Fibroblast of upper back skin (primary cell): ENCODE measurements around the gene MYH6.

Experiments
- DNase-seq: peaks from one replicate; pipeline ENCODE4 v3.0.0-alpha.2; 2013

The MYH6 gene

DNA sequence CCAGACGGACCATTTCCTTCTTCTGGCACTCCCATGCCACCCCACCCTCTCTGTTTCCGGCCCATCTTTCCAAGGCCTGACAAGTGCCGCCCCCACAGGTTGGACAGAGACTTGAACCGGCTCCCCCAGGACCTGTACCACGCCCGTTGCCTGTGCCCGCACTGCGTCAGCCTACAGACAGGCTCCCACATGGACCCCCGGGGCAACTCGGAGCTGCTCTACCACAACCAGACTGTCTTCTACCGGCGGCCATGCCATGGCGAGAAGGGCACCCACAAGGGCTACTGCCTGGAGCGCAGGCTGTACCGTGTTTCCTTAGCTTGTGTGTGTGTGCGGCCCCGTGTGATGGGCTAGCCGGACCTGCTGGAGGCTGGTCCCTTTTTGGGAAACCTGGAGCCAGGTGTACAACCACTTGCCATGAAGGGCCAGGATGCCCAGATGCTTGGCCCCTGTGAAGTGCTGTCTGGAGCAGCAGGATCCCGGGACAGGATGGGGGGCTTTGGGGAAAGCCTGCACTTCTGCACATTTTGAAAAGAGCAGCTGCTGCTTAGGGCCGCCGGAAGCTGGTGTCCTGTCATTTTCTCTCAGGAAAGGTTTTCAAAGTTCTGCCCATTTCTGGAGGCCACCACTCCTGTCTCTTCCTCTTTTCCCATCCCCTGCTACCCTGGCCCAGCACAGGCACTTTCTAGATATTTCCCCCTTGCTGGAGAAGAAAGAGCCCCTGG is 32.4 kb downstream of the MYH6 start:
- no peak for DNase-seq

DNA sequence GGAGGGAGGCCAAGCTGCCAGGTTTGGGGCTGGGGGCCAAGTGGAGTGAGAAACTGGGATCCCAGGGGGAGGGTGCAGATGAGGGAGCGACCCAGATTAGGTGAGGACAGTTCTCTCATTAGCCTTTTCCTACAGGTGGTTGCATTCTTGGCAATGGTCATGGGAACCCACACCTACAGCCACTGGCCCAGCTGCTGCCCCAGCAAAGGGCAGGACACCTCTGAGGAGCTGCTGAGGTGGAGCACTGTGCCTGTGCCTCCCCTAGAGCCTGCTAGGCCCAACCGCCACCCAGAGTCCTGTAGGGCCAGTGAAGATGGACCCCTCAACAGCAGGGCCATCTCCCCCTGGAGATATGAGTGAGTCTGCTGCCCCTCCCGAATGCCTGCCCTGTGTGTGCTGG is 35.0 kb downstream of the MYH6 start:
- DNase-seq, result no peak

- no peak for DNase-seq
Measured at GRCh38 chr14:23372509-23372908, 35.6 kb downstream of the MYH6 start, which contains the start of gene IL25. IL25 (plus strand) TSS chr14:23372809.

GRCh38 chr14:23371865-23372264 is 36.2 kb downstream of the MYH6 start:
- no peak for DNase-seq

- DNase-seq, result no peak
Measured at GRCh38 chr14:23370221-23370620, 37.9 kb downstream of the MYH6 start.

DNA sequence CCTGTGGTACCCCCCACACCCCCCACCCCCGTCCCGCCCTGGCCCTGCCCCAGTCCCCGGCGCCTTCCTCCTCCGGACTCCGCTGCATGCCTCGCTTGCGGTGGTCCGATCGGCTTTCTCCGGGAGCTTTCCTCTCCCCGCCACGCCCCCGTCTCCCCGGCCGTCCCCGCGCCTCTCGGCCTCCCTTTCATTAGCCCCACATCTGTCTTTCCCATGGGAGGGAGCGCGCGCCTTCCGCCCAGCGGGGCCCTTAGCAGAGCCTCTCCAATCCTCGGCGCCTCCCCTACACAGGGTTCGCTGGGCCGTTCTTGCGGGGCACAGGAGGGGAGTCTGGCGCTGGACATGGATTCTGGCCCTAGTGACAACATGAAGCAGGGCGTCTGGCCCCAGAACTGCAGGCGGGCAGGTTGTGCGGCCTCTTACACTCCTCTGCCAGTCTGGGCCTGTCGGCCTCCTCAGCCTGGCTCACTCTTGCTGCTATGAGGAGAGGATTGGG is 41.6 kb downstream of the MYH6 start:
- DNase-seq, result no peak

DNA sequence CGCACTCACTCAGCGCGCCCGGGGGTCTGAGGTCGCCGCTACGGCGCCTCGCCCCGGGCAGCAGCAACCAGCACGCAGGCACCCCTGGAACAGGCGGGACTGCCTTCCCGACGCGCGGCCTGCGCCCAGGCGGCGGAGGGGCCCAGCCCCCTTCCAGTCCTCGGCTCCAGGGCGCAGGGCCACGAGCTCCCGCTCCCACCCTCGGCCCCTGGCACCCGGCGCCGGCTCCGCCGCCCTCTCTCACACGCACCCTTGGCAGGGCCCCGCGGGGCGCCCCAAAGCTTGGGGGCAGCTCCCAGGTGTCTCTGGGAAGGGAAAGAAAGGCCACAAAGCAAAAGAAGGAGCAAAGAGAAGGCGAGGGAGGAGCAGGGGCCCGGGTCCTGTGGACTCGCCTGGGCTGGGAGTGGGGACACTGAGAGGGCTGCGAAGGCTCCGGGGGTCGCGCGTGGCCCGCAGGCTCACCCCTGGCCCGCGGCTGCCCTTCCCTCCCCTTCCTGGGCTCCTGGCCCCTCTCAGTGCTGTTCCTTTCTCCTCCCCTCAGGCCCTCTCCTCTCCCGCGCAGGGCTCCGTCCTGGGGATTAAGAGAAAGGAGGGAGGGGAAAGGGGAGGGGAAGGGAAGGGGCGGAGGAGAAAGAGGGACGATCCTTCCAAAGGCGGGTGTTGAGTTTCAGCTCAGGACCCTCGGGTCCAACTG is 42.2 kb downstream of the MYH6 start:
- DNase-seq, result peak; percentile 80

DNA sequence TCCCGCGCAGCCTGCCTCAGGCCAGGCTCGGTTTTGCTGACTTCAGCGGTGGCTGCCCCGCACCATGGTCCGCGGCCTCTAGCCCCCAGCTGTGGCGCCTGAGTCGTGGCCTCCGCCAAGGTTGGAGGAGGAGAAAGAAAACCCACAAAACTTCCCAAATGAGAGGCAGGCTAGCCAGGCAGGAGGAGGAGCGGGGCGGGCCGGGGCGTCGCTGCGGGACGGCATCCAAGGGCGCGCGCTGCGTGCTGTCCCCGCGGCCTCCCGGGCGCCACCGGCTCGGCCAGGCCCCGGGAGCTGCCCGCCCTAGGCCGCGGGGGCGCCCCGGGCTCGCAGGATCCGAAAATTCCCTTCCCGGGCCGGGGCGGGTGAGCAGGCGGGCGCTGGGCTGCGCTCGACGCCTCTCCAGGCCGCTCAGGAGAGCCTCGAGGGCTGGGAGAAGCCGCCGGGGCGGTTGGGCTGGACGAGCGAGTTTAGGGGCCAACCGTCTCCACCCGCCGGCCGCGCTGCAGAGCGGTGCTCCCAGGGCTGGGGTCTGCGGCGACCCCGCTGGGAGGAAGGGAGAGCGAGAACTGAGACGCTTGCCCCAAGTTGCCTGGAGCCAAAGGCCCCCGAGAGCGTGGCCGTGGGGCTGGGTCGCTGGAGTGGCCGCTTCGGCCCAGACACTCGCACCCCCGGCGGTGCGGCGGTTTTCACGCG is 42.9 kb downstream of the MYH6 start, which contains the start of gene EFS:
EFS (minus strand) TSS at position 137 of the 696 bp plus-strand sequence. CDS start 147 bp downstream, outside the sequence.
- DNase-seq, result peak; percentile 42

GRCh38 chr14:23364164-23365035 is 43.7 kb downstream of the MYH6 start:
- peak; percentile 44 for DNase-seq

- DNase-seq, result peak; percentile 49
Measured at GRCh38 chr14:23362200-23362599, 45.9 kb downstream of the MYH6 start.

DNA sequence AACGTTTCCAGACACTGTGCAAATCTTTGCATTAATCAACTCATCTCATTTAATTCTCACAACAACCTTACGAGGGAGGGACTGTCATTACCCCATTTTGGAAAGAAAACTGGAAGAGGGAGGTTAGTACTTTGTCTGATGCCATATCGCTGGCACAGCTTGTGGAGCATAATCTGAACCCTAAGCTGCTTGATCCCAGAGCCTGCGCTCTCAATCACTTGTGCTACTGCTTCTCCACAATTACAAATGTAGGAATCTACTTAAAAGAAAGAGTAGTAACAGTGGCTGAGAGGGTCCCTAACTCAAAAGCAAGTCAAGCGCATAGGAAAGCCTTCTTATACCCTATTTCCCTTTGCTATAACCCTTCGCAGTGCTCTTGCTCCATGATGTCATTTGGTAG is 46.3 kb downstream of the MYH6 start:
- DNase-seq, result no peak

GRCh38 chr14:23361320-23361719 is 46.8 kb downstream of the MYH6 start:
- peak; percentile 27 for DNase-seq

DNA sequence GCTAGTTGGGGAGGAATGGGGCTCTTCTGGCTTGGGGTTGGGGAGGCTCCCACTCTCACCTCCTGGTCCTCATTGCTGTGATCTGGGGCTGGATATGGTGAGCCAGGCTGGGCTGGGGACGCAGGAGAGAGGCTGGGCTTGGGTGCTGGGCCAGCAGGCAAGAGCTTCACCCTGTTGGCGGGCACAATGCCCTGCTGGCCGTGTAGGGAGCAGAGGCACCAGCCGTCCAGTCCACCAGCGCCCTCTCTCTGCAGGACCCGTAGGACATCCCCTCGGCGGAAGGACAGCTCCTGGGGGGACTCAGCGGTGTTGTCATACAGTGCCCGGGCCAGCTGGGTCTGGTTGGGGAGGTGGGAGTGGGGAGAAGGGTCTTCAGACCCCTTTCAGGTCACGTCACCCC is 47.6 kb downstream of the MYH6 start:
- DNase-seq, result no peak

GRCh38 chr14:23359722-23360447 is 48.2 kb downstream of the MYH6 start:
- no peak for DNase-seq

GRCh38 chr14:23359167-23359626 is 48.9 kb downstream of the MYH6 start:
- no peak for DNase-seq

DNA sequence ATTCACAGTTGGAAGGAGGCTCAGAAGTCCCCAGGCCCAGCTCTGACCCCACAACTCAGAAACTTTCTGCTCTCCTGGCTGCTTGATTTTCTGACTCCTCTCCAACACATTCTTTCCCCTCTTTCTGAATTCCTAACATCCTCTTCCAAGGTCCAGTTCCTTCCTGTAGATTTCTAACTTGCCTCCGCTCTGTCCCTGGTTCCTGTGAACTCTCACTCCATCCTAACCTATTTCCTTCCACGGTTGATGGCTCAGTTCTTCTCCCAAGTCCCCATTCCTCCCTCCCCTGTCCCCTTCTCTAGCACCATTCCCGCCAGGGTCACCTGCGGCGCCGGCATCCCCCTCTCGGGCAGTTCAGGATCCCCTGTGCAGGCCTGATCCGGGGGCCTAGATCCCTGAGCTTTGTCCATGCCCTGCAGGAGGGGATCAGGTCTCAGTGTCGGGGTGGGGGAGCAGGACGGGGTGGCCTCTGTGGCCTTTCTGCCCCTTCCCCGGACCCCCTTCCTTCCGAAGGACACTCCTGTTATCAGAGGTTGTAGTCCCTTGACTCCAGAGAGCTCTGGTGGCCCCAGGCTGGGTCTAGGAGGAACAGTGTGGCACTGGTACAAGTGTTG is 49.4 kb downstream of the MYH6 start:
- DNase-seq, result no peak

DNA sequence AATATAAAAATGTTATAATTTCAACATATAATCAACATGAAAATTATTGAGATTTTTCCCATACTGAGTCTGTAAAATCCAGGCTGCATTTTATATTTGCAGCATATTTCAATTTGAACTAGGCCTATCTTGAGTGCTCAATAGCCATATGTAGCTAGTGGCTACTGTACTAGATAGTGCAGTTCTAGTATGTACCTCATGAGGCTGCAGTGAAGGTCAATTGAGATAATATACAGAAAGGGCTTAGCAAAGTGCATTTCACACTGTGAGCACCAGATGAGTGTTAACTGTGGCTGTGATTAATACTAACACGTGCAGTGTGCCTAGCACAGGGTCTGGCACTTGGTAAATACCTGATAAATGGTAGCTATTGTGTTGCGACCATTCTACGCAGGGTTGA is 50.0 kb downstream of the MYH6 start:
- DNase-seq, result no peak

- no peak for DNase-seq
Measured at GRCh38 chr14:23357261-23357660, 50.8 kb downstream of the MYH6 start.

DNA sequence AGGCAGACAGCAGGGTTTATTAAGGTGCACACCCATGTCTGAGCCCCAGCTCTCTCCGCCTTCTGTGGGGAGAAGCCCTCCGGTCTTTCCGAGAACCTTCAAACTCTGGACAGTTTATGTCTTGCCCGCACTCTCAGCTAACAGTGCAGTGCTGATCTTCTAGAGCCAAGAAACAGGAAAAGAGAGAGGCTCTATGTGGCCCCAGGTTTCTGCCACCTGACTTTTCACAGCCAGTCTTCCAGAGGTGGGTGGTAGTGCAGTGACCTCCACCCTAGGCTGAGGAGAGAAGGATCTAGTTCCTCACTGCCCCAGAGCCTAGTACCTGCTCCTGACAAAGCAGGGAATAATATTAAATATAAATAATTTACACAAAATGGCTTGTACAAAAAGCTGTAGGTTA is 51.4 kb downstream of the MYH6 start:
- DNase-seq, result no peak

GRCh38 chr14:23355871-23356435 is 52.1 kb downstream of the MYH6 start:
- no peak for DNase-seq

DNA sequence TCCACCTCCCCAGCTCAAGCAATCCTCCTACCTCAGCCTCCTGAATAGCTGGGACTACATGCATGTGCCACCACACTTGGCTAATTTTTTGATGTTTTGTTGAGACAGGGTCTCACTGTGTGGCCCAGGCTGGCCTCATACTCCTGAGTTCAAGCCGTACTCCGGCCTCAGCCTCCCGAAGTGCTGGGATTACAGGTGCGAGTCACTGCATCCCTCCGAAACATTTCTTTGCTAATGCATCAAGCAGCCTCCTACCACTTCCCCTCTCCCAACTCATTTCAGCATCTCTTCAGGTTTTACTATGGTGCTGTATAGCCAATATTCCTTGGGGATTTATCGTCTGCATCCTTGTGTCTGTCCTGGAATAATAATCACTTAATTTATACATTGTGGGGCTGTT is 53.1 kb downstream of the MYH6 start:
- DNase-seq, result no peak
